GM21786 (cell line): ENCODE measurements around the gene POLR2H.

Experiments
- ATAC-seq: cut with Tn5 transposase; IDR thresholded peaks from one replicate; pipeline ENCODE4 v1.9.1; 2021; ENCODE audit not compliant: unreplicated experiment

Gene POLR2H

GRCh38 chr3:184368116-184368515, 6.6 kb downstream of the POLR2H start:
- no peak for ATAC-seq

- no peak for ATAC-seq
These were observed 7.2 kb downstream of the POLR2H start for GRCh38 chr3:184368586-184369183.

DNA sequence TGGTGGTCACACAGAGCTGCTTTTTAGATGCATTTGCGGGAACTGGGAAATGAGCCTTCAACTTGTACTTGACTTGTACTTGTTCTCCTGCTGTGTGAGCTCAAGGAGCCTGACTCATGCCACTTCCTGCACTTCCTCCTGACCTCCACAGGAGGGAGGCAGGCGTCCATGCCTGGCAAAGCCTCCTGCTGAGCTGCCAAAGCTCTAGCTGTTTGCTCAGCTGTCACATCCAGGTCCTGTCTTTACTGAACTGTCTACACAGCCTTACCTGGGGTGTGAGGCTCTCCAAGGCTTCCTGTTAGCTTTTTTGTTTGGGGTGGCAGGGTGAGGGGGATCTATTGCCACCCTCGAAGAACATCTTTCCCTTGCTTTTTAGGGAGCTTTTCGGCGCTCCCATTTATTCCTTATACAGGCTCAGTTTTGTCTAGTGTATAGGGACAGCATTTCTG, 10.1 kb downstream of the POLR2H start:
- ATAC-seq = no peak

DNA sequence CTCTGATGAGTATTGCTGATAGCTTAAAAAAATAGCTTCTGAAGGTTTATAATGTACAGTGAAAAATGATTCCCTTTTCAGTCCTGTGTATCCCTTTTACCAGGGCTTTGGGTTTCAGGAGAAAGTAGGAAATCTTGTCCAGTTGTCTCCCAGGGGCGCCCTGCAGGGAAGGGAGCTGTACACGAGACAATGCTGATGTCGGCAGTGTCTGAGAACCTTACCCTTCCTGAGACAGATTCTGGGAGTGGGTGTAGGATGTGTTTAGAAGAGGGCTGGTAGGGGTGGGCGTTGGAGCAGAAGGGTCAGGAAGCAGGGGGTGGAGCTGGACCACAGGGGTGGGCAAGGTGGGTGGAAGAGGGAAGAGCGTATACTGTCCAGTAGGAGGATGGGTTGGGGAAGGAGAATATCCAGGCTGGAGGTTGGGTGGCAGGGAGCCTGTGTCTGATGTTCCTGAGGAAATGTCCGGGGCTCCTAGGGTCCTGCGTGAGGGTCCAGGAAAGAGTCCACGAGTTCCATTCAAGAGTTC, 10.8 kb downstream of the POLR2H start:
- ATAC-seq = no peak

GRCh38 chr3:184372911-184373310, 11.4 kb downstream of the POLR2H start:
- no peak for ATAC-seq

- ATAC-seq = no peak
These were observed 11.9 kb downstream of the POLR2H start for GRCh38 chr3:184373422-184373821.

DNA sequence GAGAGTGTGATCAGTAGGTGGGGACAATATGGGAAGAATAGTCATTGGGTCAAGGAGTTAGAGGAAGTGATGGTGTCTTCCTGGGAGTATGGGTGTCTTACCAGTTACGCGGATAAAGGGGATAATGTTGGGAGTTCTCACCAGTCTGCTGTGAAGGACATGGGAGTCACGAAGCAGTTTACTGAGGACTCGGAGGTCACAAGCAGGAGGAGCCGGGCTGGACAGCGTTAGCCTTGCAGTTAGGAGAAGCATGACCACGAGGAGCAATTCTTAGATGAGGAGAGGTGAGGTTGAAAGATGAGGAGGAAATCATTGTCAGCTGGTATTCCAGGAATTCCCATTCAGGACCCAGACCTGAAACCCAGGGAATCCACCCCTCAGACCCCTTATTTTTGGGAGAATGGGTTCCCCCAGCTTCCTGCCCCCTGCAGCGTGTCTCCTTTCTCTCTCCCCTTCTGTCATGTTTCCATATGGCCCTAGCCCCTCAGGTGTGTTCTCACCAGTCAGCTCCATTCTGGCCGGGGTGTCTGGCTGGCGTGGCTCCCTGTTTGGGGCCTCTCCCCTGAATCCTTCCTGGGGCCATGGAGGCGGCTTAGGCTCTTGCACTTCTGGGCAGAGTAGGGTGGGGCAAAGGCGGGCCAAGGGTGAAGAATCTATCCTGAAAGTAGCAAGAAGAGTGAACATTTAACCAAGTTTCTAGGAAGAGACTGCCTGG, 14.4 kb downstream of the POLR2H start:
- ATAC-seq = no peak

GRCh38 chr3:184377374-184377773, 15.9 kb downstream of the POLR2H start:
- ATAC-seq = no peak

DNA sequence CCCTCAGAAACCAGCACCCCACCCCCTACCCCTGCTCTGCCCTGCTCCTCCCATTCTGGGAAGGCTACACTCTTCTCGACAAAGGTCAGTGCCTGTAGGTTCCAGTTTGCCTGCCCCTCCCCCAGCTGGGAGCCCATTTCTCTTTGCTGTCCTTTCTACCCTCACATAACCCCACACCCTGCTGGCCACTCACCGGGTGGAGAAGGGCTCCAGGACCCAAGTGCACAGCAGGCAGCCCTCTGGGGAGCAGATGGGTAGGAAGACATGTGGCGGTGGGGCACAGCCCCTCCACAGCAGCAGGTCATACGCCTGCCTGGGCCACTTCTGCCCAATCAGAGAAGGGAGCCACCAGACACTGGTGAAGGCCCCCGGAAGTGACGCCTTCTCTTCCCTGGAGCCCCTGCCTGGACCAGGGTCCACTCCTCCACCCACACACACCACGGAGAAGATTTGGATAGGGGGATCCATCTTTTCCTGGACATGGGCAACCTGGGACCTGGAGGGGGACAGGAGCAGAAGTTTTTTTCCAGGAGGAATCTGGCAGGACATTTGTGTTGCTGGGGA, 16.5 kb downstream of the POLR2H start, which contains the start of gene THPO:
Gene THPO, minus strand, starts transcription at position 326 of the 564 bp plus-strand sequence. CDS start 1,948 bp downstream, outside the sequence.
- ATAC-seq = no peak

DNA sequence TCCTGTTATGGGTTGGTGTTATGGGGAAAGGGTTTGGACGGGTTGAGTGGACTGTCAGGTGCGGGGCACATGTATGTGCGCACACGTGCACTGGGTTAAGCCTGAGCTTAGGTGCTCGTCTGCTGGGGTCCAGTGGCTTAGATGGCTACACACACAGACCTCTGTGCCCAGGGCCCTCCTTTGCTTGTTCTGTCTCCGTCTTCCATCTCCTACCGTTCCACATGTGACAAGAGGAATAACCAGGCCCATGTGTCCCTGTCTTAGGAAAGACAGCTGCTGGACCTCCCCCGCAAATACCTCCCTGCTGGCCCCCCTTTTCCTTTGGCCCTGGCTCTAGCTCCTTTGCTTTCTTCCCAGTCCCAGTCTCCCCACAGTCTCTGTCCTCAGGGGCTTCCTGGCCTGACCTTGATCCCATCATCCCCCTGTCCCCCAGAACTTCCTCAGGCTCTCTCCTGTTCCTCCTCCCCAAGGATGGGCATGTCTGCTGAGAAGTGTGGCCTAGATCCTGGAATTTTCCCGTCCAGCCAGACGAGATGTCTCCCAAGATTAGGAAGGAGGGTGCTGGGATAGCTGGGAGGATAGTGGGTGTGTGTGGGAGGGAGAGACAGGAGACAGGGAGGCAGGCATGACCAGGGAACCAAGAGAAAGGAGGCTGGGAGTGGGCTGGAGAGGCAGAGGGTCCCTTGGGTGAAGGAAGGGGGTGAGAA, 17.3 kb downstream of the POLR2H start:
- ATAC-seq = no peak

- no peak for ATAC-seq
These were observed 18.1 kb downstream of the POLR2H start, which contains the start of gene CHRD for GRCh38 chr3:184379358-184380184. TSS of gene CHRD (plus strand) at chr3:184380054. CDS start at chr3:184380319, 265 bp downstream.

- no peak for ATAC-seq
These were observed 18.7 kb downstream of the POLR2H start for GRCh38 chr3:184380185-184380626.

GRCh38 chr3:184380627-184381260, 19.2 kb downstream of the POLR2H start:
- ATAC-seq = no peak

GRCh38 chr3:184381261-184382224, 20.0 kb downstream of the POLR2H start:
- no peak for ATAC-seq

GRCh38 chr3:184382326-184383032, 21.0 kb downstream of the POLR2H start:
- no peak for ATAC-seq

- no peak for ATAC-seq
These were observed 21.7 kb downstream of the POLR2H start for GRCh38 chr3:184383033-184383740.

- no peak for ATAC-seq
These were observed 22.8 kb downstream of the POLR2H start for GRCh38 chr3:184384342-184384741.
